ENCODE measurements around the gene WWOX.

DNA sequence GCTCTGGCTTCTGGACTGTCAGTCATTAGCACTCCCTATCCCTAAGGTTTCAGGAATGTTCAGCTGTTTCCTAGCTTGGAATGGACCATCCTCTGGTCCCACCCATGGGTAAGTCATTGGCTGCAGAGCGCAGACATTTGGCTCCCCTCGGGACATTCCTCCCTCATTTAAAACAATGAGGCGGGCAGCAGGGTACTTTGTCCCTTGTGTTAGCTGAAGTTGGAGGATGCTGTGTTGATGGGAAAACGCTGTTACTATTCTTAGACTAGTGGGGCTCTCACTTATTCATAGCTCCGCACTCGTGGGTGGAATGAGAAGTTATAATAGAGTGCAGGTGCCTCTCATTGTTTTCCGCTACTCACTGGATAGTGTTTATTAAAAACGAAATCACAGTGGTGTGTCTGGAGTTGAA is 673.8 kb downstream of the WWOX start:
- TF ChIP-seq TAF1 (IDR thresholded peaks at IDR 0.05; ENCODE audit: borderline replicate concordance, insufficient read depth, low read length) (no peak), POLR2AphosphoS5 (IDR thresholded peaks at IDR 0.05; ENCODE audit: low read depth, low read length) (no peak), SIN3A (IDR thresholded peaks at IDR 0.05; ENCODE audit: borderline replicate concordance, insufficient read depth, low read length) (no peak)
- TF ChIP-seq, protein P1, sequence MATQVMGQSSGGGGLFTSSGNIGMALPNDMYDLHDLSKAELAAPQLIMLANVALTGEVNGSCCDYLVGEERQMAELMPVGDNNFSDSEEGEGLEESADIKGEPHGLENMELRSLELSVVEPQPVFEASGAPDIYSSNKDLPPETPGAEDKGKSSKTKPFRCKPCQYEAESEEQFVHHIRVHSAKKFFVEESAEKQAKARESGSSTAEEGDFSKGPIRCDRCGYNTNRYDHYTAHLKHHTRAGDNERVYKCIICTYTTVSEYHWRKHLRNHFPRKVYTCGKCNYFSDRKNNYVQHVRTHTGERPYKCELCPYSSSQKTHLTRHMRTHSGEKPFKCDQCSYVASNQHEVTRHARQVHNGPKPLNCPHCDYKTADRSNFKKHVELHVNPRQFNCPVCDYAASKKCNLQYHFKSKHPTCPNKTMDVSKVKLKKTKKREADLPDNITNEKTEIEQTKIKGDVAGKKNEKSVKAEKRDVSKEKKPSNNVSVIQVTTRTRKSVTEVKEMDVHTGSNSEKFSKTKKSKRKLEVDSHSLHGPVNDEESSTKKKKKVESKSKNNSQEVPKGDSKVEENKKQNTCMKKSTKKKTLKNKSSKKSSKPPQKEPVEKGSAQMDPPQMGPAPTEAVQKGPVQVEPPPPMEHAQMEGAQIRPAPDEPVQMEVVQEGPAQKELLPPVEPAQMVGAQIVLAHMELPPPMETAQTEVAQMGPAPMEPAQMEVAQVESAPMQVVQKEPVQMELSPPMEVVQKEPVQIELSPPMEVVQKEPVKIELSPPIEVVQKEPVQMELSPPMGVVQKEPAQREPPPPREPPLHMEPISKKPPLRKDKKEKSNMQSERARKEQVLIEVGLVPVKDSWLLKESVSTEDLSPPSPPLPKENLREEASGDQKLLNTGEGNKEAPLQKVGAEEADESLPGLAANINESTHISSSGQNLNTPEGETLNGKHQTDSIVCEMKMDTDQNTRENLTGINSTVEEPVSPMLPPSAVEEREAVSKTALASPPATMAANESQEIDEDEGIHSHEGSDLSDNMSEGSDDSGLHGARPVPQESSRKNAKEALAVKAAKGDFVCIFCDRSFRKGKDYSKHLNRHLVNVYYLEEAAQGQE (IDR thresholded peaks at IDR 0.05; ENCODE audit: insufficient read depth in 1 of 2, low read depth in 2 of 2, low read length in 2 of 2): no peak
